Stimulated activated CD8-positive, alpha-beta memory T cell treated with anti-CD3 and anti-CD28 coated beads, Interleukin-4, amount 100 ng/mL, for 48 hours (primary cell): Measurements from ENCODE around the gene ILKAP.
A peak's percentile ranks its signal among the peaks of the same experiment; 100 is the strongest.

Experiments
- DNase-seq: peaks from one replicate; pipeline ENCODE4 v3.0.0-alpha.2; 2020

ILKAP gene

DNA sequence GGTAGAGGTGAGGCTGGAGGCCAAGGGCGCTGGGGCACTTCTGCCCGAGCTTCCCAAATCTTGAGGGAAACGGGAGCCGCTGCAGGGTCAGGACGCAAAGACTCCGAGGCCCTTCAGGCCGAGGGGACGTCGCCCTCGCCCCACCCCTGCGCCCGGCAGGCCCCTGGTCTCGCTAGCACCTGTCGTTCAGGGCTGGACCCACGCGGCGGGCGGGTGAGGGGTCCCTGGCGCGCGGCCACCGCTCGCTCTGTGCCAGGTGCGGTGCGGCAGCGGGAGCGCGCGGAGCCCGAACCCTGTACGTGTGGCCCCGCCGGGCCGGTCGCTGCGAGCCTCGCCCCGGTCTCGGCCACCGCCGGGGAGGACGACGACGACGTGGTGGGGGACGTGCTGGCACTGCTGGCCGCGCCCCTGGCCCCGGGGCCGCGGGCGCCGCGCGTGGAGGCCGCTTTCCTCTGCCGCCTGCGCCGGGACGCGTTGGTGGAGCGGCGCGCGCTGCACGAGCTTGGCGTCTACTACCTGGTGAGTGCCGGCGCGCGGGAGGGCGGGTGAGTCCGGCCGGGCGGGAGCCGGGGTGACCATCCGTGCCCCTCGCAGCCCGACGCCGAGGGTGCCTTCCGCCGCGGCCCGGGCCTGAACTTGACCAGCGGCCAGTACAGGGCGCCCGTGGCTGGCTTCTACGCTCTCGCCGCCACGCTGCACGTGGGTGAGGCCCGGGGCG lies 39.9 kb downstream of the ILKAP start:
- DNase-seq: no peak

GRCh38 chr2:238162846-238163441 lies 40.6 kb downstream of the ILKAP start:
- no peak for DNase-seq

DNA sequence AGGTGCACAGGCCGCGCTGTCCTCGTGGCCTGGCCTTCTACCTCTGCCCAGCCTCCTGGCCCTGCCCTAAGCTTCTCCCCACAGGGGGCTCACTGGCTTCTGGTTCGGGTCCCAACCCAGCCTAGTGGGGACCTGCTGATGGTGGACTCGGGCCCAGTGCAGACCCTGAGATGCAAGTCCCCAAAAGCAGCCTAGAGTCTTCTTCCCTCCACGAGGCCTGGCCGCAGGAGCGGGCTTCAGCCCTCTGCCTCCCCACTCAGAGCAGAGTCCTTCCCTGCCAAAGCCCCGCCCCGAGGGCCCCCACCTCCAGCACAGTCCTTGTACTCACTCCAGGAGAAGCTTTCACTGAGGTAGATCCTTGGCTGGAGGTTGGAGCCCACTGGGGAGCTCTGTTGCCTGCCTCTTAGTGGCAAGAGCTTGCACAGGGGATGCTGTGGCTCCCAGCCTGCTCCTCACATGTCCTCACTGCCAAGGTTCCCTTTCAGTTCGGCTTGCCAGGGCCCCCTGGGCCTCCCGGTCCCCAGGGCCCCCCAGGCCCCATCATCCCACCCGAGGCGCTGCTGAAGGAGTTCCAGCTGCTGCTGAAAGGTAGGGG lies 41.1 kb downstream of the ILKAP start:
- no peak for DNase-seq

- DNase-seq: no peak
Observed at GRCh38 chr2:238161291-238162051, 42.0 kb downstream of the ILKAP start.

DNA sequence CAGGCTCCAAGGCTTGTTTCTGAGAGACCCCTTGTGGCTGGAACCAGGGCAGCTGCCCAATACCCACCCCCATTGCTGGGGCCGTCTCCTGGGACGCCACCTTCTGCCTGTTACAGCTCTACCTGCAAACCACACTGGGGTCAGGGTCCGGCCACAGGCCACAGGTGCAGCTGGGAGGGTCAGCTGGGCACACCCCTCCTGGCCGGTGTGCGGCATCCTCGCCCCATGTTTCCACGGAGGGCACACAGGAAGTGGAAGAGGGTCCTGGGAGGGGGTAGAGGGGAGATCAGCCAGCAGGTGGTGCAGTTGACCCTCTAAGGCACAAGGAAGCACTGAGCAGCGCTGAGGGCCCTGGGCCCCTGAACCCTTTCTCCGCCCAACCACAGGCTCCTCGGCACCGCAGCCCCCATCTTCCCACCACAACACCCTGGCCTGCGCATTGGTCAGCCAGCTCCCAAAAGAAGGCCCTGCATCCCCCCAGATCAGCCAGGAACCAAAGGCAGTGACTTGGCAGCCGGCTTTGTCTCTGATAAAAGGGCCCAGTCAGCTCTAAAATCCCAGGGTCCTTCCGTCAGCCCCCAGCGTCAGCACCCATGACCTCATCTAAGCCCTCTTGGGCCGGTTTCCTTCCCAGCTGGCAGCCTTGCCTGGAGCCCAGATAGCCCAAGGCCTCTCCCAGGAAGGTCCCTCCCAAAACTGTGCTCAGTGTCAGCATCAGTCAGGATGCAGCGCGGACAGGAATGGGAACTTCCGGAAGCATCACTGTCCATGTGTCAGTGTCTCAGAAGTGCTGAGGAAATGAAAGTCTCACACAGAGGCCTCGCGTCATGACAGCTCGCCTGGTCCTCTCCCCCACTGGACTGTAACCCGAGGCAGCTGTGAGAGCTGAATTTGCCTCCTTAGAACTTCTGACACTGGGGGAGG lies 43.0 kb downstream of the ILKAP start:
- DNase-seq: no peak

DNA sequence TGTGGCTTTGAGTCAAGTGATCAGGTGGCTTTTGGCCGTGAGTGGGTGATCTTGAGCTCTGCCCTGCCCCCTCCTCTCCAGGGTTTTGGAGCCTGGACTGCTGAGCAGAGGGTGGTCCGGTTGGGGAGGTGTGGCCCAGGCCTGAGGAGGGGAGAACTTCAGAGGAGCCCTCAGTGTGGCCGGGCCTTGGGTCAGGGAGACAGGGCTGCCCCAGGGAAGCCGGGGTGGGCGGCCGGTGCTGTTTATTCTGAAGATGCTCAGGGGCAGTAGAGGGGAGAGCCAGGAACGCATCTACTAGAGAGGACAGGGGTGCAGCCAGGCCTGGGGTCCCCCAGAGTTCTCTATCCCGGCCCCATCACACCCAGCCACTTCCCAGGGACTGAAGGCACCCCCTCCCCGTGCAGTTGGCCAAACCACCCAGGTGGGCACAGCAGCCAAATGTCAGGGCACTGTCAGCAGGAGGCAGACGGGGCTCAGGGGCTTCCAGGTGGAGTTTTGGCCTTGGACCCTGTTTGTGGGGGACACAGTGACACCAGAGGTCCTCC lies 43.8 kb downstream of the ILKAP start:
- DNase-seq: no peak

DNA sequence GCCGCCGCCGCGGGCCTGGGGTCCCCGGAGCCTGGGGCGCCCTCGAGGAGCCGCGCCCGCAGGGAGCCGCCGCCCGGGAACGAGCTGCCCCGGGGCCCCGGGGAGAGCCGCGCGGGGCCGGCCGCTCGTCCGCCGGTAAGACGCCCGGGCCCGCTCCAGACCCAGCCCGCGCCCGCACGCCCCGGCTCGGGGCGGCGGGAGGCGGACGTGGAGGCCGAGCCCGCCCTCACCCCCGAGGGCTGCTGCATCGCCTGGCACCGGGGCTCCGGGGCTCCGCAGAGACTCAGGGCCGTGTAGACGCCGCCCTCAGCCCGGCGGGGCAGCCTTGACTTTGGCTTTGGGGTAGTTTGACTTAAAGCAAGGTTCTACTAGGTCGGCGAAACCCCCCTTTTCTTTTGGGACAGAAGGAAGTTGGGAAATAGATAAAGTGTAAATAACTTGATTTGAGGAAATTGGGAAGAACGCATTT lies 44.4 kb downstream of the ILKAP start:
- DNase-seq: peak; percentile 44

DNA sequence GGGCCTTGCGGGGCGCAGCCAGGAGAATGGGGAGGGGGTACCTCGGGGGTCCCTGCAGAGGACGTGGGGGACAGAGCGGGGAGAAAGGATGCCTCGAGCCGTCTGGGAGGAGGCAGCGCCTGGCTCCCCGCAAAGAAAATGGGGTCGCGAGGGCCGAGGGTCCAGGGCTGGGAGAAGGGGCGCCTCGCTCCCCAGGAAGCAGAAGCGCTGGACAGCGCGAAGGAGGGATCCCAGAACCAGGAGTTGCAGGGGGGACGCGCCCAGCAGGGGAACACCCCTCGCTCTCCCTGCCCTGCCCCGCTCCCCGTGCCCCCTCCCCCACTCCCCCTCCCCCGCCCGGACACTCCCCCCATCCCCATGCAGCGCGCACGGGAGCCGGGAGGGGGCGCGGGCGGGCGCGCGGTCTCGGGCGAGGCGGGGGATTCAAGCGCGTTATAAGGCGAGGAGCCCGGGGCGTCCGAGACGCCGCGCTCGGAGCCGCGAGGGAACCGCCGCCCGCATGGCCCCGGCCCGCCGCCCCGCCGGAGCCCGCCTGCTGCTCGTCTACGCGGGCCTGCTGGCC lies 44.9 kb downstream of the ILKAP start, which contains the start of gene ERFE:
TSS of gene ERFE (plus strand) at position 462 of the 562 bp plus-strand sequence. CDS start at position 500, 38 bp downstream.
- DNase-seq: peak; percentile 75

DNA sequence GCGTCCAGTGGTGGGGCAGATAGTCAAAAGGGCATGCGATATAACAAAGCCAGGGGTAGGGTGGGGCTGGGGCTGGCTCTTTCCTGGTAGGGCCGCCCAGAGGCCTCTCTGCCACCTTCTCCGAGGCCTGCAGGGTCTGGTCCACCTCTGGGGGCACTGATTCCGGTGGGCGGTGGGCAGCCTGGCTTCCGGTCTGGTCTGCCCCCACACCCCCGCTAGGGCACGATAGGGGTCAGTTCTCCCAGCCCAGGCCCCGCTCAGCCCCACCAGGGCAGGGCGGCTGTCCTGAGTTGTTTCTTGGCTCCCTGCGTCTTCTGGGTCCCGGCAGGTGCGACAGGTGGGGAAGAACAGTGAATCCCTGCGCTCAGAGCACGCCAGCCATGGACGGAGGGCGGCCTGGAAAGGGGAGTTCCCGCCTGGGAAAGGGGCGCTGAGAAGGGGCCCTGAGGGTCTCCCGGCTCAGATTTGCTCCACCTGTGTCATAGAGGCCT lies 45.4 kb downstream of the ILKAP start:
- no peak for DNase-seq

GRCh38 chr2:238157506-238158017 lies 45.9 kb downstream of the ILKAP start:
- no peak for DNase-seq

GRCh38 chr2:238155761-238156694 lies 47.5 kb downstream of the ILKAP start:
- DNase-seq: no peak

DNA sequence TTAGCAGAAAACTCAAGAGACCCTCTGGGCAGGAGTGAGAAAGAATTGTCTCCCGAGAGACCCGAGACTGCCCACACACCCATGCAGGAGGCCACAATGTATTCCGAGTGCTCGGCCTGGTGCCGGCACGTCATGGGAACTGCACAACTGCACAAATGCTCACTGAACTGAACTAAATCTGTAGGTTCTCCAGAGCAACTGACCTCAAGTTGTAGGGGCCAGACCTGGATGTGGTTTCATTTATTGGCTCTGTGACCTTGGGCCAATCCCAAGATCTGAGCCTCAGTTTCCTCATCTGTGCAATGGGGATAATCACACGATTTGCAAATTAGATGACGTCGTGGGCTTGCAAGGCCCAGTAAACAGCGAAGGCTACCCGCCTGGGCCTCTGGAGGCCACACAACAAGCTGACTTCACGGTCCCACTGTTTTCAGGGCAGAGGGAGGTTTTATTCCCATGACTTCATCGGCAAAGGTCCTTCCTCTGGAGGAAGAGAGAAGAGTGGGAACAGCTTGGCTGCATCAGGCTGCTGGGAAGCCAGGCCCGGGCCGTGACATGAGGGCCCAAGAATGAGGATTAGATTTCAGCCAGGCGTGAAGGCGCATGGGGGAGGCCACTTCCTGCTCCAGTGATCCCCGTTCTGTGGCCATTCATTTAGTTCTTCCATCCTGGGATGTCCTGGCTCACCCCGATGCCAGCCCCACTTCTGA lies 48.3 kb downstream of the ILKAP start:
- no peak for DNase-seq

DNA sequence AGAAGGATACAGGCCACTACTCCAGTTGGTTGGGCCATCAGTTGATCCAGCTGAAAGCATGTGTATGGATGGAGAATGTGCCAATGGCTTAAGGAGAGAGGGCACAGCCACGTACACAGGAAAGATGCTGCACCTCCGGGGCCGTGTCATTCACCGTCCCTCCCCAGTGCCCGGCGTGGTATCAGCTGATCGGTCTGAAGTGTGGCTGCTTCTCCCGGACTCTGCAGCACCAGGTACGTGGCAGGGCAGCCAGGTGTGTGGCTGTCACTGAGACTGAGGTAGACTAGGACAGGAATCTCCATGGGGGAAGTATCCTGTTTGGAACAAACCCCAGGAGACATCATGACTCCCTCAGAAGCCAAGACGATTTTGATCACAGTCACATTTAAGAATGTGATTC lies 48.9 kb downstream of the ILKAP start:
- DNase-seq: no peak

DNA sequence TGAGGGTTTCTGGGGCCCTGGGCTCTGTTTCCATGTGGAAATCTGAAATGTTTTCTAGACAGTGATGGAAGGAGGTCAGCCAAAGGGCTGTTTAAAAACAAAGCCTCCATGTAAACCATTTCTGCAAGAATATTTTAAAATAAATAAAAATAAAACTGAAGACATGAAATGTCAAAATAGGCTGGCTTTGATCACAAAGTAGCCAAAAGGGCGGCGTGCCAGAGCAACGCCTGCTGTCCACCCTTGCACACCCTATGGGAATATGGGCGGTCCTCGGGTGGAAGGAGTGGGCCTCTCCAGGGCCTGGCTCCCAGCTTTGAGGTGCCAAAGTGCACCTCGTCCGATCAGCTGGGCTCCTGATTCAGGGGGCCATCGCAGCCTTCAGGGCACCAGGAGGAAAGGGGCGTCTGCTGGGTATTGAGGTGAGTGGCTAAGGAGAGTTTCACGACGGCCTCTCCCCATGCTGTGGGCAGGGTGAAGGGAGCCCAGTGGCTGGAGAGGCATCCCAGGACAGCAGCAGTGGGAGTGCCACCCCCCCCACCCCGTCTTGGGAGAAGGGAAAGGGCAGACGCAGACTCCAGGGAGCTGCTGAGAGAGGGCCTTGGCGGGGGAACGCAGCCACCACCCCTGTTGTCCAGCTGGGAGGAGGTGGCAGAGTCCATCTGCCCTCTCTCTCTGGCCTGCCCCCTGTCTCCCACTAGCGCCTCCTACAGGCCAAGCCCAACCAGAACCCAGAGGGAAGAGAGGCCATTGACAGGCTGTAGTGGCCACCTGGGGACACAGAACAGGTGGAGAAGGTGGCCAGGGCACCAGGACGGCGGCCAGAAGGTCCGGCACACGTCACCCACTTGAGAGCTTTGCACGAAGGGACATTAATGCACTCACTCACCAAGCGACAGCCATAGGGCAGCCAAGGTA lies 50.5 kb downstream of the ILKAP start:
- DNase-seq: no peak

DNA sequence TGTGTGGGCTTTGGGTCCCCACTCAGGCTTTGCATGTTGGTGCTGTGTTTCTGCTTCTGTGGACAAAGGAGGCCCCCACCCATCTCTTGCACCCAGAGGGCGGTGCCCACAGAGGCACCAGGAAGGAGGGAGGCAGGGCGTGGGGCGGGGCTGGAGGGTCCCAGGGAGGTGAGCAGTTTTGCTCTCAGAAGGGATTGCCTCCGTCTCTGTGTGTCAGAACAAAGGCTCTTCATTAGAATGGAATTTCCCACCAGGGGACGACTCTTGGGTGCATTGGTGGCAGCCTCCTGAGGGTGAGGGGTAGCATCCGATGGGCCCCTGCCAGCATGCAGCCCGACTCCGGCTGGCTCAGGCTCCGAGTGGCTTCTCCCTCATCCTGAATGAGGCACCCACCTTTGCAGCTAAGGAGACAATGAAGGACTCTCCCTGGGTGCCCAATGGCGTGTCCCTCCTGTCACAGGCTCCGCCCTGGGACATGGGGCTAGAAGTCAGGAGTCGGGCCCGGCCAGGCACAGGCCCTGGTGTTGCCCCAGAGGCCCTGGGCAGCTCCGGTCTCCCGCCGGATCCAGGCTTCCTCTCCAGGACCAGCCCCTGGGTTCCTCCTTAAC lies 51.8 kb downstream of the ILKAP start:
- no peak for DNase-seq

DNA sequence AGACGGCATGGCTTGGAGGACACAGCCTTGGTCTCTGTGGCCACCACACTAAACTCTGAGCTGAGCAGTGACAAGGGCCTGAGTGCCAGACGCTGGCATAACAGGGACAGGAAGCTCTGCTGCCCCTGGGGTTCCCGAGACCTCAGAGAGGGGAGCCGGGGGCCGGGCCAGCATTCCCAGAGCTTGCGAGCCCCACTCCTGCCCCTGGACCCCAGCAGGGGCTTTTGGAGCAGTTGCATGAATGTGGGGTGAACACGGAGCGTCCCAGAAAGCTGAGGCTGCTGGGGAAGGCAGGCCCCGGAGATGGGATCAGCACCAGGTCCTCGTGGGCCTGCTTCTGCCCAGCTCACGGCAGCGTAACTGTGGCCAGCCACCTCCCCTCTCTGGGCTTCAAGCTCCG lies 52.3 kb downstream of the ILKAP start:
- DNase-seq: no peak

DNA sequence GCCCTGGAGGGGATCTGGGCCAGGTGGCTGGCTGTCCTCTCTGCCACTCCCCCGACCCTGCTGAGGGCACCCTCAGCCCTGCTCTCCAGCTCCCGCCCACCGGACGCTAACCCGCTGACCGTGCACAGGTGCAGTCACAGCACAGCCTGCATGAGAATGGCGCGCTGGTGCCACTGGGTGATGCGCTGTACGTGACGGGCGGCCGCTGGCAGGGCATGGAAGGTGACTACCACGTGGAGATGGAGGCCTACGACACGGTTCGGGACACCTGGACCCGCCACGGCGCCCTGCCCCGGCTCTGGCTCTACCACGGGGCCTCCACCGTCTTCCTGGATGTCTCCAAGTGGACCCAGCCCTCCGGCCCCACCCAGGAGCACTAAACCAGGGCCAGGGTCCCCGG lies 52.8 kb downstream of the ILKAP start:
- no peak for DNase-seq
